Upper lobe of left lung (tissue), 4 donors: ENCODE data around the gene ARHGEF1.

Source experiments
- POLR2A ChIP-seq, 4 donors: fragments of 450-650 bp; IDR thresholded peaks; one replicate each; pipeline ENCODE4 v1.5.1; 2016 to 2017; ENCODE audit warnings: antibody characterized with exemption in 4 of 4, mild to moderate bottlenecking in 2 of 4
- POLR2AphosphoS5 ChIP-seq, 2 donors: sonication (generic); formaldehyde crosslinking; IDR thresholded peaks; one replicate each; pipeline ENCODE4 v1.5.1; 2017; ENCODE audit warnings: antibody characterized with exemption in 2 of 2
- TF ChIP-seq, protein P1 (sequence below), 6 experiments: fragments of 450-650 bp in 4 of 6; fragments of 200-600 bp in 2 of 6; sonication (generic) in 2 of 6; IDR thresholded peaks; one replicate each; pipeline ENCODE4 v1.5.1; 2016 to 2019; ENCODE audit warnings: antibody characterized with exemption in 6 of 6

DNA sequence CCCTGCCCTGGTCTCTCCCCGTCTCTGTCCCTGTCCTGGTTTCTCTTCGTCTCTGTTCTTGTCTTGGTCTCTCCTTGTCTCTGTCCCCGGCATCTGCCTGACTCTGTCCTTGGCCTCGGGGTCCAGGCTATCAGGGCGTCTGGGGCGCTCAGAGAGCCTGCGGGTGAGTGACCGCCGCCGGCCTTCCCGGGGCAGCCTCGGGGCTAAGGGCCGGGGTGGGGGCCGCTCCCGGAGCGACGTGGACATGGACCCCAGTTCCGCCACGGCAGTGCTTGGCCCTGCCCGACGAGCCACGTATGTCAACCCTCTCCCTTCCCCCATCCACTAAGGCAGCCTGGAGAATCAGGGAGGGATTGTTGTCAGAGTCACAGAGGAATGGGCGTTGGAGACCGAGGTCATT, 14.8 kb downstream of the ARHGEF1 start:
- TF ChIP-seq POLR2A (IDR thresholded peaks at IDR 0.05) (no peak), POLR2AphosphoS5 (IDR thresholded peaks at IDR 0.05) (no peak)
- TF ChIP-seq, protein P1, sequence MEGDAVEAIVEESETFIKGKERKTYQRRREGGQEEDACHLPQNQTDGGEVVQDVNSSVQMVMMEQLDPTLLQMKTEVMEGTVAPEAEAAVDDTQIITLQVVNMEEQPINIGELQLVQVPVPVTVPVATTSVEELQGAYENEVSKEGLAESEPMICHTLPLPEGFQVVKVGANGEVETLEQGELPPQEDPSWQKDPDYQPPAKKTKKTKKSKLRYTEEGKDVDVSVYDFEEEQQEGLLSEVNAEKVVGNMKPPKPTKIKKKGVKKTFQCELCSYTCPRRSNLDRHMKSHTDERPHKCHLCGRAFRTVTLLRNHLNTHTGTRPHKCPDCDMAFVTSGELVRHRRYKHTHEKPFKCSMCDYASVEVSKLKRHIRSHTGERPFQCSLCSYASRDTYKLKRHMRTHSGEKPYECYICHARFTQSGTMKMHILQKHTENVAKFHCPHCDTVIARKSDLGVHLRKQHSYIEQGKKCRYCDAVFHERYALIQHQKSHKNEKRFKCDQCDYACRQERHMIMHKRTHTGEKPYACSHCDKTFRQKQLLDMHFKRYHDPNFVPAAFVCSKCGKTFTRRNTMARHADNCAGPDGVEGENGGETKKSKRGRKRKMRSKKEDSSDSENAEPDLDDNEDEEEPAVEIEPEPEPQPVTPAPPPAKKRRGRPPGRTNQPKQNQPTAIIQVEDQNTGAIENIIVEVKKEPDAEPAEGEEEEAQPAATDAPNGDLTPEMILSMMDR (IDR thresholded peaks at IDR 0.05) = no peak
